Skeletal muscle satellite cell (primary cell): ENCODE data around the gene ELF5.

Source experiments
- H3K27me3 ChIP-seq: 2 replicates; pipeline ENCODE4 v1.7.0; 2013; ENCODE audit warnings: low read length; ENCODE audit not compliant: control insufficient read depth, insufficient read depth
- H3K36me3 ChIP-seq: 2 replicates; pipeline ENCODE4 v1.7.0; 2013; ENCODE audit warnings: mild to moderate bottlenecking, control low read depth, low read length; ENCODE audit not compliant: insufficient read depth
- H3K4me1 ChIP-seq: 2 replicates; pipeline ENCODE4 v1.7.0; 2013; ENCODE audit warnings: low read length; ENCODE audit not compliant: control insufficient read depth, insufficient read depth
- H3K4me2 ChIP-seq: 2 replicates; pipeline ENCODE4 v1.7.0; 2013; ENCODE audit warnings: mild to moderate bottlenecking, low read length
- H3K4me3 ChIP-seq: 2 replicates; pipeline ENCODE4 v1.7.0; 2013; ENCODE audit warnings: low read length
- H3K9ac ChIP-seq: 2 replicates; pipeline ENCODE4 v1.7.0; 2013; ENCODE audit warnings: mild to moderate bottlenecking, low read depth, low read length, moderate library complexity
- H3K9me3 ChIP-seq: replicated peaks from 2 replicates; pipeline ENCODE4 v1.7.0; 2013; ENCODE audit warnings: mild to moderate bottlenecking, control low read depth, low read length

Gene ELF5

DNA sequence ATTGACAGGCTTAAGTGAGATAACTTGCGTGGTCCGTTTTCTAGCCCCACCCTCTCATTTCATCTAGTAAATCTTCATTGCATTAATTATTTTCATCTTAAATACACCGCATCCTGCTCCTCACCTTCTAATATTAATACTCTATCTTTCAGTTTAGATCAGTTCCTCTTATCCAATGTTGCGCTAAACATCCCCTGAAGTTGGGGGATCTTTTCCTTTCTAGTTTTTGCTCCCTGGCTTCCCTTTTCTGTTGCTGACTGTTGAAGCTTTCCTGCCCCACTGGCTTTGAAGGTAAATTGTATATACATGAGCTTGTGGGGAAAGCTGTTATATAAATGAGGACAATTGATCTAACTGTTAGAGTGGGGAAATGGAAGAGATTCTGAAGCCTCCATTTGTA is 67.6 kb downstream of the ELF5 start:
- Histone ChIP-seq H3K9ac (no peak overlapping the region), H3K9me3 (no peaks in the 10 kb centered on the region), H3K4me1 (no peaks in the 10 kb centered on the region), H3K36me3 (peaks cover 13% of the 10 kb centered on the region), H3K27me3 (no peaks in the 10 kb centered on the region), H3K4me3 (no peak overlapping the region), H3K4me2 (no peak overlapping the region)

DNA sequence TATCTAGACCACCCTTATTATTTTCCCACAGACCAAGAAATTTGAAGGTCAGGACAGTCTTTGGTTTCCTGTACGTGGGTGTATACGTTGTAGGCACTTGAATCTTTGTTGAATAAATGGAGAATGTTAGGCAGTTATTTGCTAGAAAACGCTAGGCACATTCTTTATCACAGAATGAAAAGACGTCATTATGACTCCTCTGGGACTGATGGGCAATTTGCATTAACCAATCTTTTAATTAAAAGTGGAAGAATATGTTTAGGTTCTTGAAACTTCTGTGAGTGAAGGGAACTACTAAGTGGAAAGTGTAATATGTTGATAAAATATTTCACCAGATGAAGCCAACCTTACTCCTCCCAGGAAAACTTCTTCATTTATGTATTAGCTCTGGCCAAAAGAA is 69.2 kb downstream of the ELF5 start:
- Histone ChIP-seq H3K4me1 (peaks cover 8% of the 10 kb centered on the region), H3K9ac (no peak overlapping the region), H3K27me3 (no peaks in the 10 kb centered on the region), H3K36me3 (no peaks in the 10 kb centered on the region), H3K4me2 (no peak overlapping the region), H3K4me3 (no peak overlapping the region), H3K9me3 (no peaks in the 10 kb centered on the region)

DNA sequence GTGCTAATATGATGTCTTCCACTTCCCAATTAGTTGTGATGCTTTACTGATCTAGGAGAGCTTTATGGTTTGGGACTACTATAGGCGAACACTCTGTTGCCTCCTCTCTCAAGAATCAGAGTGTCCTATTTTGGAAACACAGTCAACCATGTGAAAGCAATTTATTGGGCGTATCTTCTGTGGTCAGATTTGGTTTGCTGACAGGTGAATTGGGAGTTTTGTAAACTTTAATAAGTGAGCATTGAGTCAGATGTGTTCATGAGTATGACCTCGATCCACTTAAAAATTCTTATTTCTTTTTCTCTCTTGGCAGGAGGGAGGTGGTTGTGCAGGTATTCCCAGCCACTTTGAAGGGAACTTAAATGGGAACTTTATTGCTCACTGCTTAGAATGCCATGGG is 70.5 kb downstream of the ELF5 start:
- no peak overlapping the region for H3K4me3 ChIP-seq
- H3K4me2 ChIP-seq = no peak overlapping the region
- H3K9ac ChIP-seq = no peak overlapping the region
- no peaks in the 10 kb centered on the region for H3K27me3 ChIP-seq
- H3K4me1 ChIP-seq = peaks cover 10% of the 10 kb centered on the region
- H3K36me3 ChIP-seq = no peaks in the 10 kb centered on the region
- H3K9me3 ChIP-seq = no peaks in the 10 kb centered on the region

DNA sequence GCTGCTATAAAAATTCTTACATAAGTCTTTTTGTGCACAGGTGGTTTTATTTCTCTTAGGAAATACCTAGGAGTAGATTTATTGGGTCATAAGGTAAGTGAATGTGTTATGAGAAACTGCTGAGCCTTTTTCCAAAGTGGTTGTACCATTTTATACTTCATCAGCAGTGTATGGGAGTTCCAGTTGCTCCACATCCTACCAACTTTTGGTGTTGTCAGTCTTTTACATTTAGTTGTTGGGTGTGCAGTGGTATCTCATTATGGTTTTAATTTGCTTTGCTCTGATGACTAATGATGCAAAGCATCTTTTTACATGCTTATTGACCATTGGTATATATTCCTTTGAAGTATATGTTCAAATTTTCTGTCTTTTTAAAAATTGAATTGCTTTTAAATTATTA is 71.8 kb downstream of the ELF5 start:
- Histone ChIP-seq H3K36me3 (no peaks in the 10 kb centered on the region), H3K4me1 (peaks cover 10% of the 10 kb centered on the region), H3K4me2 (no peak overlapping the region), H3K9ac (no peak overlapping the region), H3K9me3 (no peaks in the 10 kb centered on the region), H3K27me3 (no peaks in the 10 kb centered on the region), H3K4me3 (no peak overlapping the region)

DNA sequence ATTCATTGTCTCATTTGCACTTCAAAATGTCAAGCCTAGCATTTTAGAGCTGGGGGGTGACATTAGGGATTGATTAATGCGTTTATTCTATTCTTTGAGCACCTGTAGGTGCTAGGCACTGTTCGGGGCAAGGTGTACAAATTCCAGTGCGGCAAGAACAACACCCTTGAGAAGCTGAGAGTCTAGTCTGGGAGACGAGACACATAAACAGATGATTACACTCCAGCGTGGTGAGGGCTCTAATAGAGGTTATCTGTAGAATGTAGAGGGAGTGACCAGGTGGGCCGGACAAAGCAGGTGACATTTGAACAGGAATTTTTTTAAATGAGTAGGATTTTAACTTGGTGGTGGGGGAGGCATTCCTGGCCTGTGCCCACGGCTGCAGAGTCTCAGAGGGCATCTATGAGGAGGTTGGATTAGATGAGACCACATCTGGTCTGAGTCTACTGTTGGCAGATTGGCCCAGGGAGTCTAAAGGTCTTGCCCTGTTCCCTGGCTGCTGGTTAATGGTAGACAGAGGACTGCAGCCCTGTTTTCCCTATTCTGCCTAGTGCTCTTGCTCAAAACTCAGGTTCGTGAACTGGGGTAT is 73.9 kb downstream of the ELF5 start:
- Histone ChIP-seq H3K4me1 (peaks cover 10% of the 10 kb centered on the region), H3K36me3 (no peaks in the 10 kb centered on the region), H3K4me2 (peak overlapping the region; percentile 97), H3K9me3 (no peaks in the 10 kb centered on the region), H3K4me3 (peak overlapping the region; percentile 94), H3K27me3 (no peaks in the 10 kb centered on the region), H3K9ac (peak overlapping the region; percentile 84)

DNA sequence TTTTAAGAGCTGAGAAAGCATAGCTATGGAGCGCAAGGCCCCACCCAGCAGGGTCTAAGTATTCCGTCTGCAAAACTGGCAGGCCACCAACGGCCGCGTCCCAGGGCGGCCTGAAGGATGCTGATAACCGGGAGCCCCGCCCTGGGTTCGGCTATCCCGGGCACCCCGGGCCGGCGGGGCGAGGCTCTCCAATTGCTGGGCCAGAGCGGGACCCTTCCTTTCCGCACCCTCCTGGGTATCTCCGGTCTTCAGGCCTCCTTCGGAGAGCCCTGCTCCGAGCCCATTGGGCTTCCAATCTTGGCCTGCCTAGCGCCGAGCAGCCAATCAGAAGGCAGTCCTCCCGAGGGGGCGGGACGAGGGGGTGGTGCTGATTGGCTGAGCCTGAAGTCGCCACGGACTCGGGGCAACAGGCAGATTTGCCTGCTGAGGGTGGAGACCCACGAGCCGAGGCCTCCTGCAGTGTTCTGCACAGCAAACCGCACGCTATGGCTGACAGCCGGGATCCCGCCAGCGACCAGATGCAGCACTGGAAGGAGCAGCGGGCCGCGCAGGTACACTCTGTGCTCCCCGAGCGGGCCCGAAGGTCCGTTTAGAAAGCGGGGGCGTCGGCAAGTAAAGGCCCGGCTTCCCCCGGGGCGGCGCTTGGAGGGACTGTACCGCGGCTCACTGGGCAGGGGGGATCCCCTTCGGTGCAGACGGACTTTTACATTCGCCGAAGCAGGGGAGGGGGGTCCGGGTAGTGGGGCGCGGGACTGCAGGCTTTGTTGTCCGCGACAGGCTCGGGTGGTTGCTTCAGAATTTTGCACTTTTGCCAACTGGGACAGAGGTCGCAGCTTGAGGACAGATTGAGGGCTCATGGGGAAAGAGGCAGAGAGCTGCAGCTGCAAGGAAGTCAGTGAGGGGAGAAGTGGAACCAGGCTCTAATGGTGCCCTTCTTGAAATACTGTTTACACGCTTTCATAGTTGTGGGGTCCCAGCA is 74.8 kb downstream of the ELF5 start, which contains the start of gene CAT:
CAT (plus strand) TSS at position 406 of the 979 bp plus-strand sequence; CDS start at position 486, 80 bp downstream.
- Histone ChIP-seq H3K36me3 (no peaks in the 10 kb centered on the region), H3K4me1 (peaks cover 10% of the 10 kb centered on the region), H3K4me3 (peak within 1 kb of the TSS; percentile 94), H3K27me3 (no peaks in the 10 kb centered on the region), H3K4me2 (peak within 1 kb of the TSS; percentile 97), H3K9me3 (no peaks in the 10 kb centered on the region), H3K9ac (peak within 1 kb of the TSS; percentile 84)

DNA sequence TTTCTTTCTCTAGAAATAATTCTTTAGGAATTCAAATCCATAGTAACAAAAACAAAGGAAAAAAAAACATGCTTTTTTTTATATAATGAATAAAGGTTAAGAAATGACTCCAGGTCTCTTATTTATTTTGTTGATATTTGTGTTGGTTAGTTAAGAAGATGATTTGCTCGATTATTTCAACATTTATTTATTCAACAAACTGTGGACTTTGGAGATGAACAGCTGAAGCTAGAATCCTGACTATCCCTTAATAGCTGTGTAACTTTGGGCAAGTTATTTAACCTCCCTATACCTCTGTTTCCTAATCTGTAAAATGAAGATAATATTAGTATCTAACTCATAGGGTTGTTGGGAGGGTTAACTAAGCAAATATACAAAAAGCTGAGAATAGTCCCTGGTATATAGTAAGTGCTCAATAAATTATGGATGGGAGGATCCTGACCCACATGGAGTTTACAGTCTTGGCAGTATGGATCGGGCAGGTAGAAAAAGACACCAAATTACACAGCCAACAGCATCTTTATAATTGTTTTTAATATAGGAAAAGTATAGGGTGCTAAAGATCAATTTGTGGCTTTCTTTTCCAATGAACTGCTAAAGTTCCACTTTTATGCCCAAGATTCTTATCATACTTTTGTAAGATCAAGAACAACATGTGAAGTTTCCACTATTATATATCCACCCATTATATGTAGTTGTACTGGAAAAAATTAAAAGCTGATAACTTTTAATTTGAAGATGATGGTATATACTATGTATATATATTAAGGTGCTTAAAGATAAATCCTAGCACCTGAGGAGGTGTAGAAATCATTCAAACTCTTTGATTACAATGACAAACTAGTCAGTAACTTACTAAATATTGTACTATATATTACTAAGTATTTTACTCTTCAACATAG is 76.1 kb downstream of the ELF5 start:
- no peaks in the 10 kb centered on the region for H3K36me3 ChIP-seq
- H3K9me3 ChIP-seq = no peaks in the 10 kb centered on the region
- peak overlapping the region; percentile 97 for H3K4me2 ChIP-seq
- no peaks in the 10 kb centered on the region for H3K27me3 ChIP-seq
- peak overlapping the region; percentile 94 for H3K4me3 ChIP-seq
- H3K9ac ChIP-seq = peak overlapping the region; percentile 84
- H3K4me1 ChIP-seq = peaks cover 10% of the 10 kb centered on the region

DNA sequence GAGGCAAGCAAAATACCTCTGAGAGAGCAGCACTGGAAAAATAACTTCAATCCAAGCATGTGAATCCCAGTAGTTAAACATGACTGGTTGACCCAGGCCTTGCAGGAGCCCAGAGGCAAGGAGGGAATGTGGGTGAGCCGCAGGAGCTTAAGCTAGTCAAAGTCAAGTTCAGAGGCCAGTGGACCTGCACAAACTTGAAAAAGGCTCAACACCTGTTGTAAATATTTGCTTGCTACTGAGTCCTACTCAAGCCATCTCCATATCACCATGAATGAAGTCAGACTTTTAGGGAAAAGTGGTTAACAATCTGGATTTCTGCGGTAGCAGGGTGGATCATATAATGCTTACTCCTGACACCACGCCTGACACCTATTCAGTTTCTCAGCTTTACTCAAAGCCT is 79.7 kb downstream of the ELF5 start:
- H3K9ac ChIP-seq = no peak overlapping the region
- H3K4me2 ChIP-seq = no peak overlapping the region
- H3K9me3 ChIP-seq = no peaks in the 10 kb centered on the region
- no peaks in the 10 kb centered on the region for H3K4me1 ChIP-seq
- H3K27me3 ChIP-seq = peaks cover 7% of the 10 kb centered on the region
- H3K4me3 ChIP-seq = no peak overlapping the region
- H3K36me3 ChIP-seq = no peaks in the 10 kb centered on the region

DNA sequence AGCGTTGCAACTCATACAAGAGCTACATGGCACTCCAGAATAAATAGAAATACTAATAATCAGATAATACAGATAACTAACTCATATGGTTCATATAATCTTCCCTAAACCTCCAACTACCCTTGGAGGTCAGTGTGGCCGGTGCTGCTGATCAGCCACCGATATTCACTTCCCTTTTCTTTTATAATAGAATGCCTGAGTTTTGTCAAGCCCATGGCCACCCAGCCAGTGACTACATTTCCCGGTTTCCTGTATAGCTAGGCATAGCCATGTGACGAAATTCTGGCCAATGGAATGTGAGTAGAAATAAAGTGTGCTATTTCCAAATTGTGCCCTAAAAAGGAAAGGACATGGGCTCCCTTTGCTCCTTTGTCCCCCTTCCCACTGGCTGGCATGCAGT is 80.8 kb downstream of the ELF5 start:
- Histone ChIP-seq H3K27me3 (peaks cover 7% of the 10 kb centered on the region), H3K9ac (no peak overlapping the region), H3K4me2 (no peak overlapping the region), H3K4me1 (peaks cover 1% of the 10 kb centered on the region), H3K9me3 (no peaks in the 10 kb centered on the region), H3K4me3 (no peak overlapping the region), H3K36me3 (no peaks in the 10 kb centered on the region)

DNA sequence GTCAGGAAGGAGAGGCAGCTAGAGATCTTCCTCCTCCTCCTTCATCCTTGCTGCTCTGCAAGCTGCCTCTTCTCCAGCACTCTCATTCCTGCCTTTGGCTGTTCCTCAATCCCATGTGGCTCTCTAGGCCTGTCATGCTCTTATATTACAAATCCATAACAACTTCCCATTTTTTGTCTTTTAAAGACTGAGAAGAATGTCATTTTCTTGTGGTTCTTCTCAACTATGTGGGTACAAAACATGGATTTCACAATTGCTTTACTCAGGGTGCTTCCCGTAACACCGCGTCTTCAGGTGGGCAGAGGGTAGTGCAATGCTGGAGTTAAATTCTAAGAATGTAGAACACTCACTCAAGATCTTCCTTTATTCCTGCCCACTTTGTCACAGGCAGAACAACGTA is 81.6 kb downstream of the ELF5 start:
- Histone ChIP-seq H3K4me1 (peaks cover 9% of the 10 kb centered on the region), H3K4me3 (no peak overlapping the region), H3K27me3 (peaks cover 7% of the 10 kb centered on the region), H3K36me3 (no peaks in the 10 kb centered on the region), H3K4me2 (no peak overlapping the region), H3K9me3 (no peaks in the 10 kb centered on the region), H3K9ac (no peak overlapping the region)
